HepG2 (cell line): ENCODE data around the gene SV2A. TPM values are rescaled to one million over a fixed set of nuclear protein-coding genes. Genes with fewer than 3 reads are reported as not detected.

ENCODE experiments used
- ARNTL ChIP-seq: sonication (generic); formaldehyde crosslinking; IDR thresholded peaks from 2 replicates; pipeline ENCODE4 v1.4.0; 2020; ENCODE audit warnings: mild to moderate bottlenecking, missing genetic modification reagents
- ATF7-NPFF ChIP-seq: sonication (generic); formaldehyde crosslinking; IDR thresholded peaks from 2 replicates; pipeline ENCODE4 v1.8.1; 2023; ENCODE audit warnings: mild to moderate bottlenecking, low read depth, missing genetic modification reagents, moderate library complexity
- CEBPB ChIP-seq: IDR thresholded peaks from 2 replicates; pipeline ENCODE4 v1.6.1; 2011; ENCODE audit warnings: low read depth, low read length, improper control_type of control experiment, borderline replicate concordance
- CERS6 ChIP-seq: sonication (generic); formaldehyde crosslinking; IDR thresholded peaks from 2 replicates; pipeline ENCODE4 v1.5.0; 2020; ENCODE audit warnings: missing genetic modification reagents
- ELF1 ChIP-seq: sonication (generic); formaldehyde crosslinking; IDR thresholded peaks from 2 replicates; pipeline ENCODE4 v1.4.0; 2020; ENCODE audit warnings: missing genetic modification reagents
- FOXM1 ChIP-seq: sonication (generic); formaldehyde crosslinking; IDR thresholded peaks from 2 replicates; pipeline ENCODE4 v1.5.0; 2020; ENCODE audit warnings: missing genetic modification reagents
- GATAD1 ChIP-seq: IDR thresholded peaks from 2 replicates; pipeline ENCODE4 v1.6.1; 2016; ENCODE audit warnings: missing genetic modification reagents, missing compliant biosample characterization
- KLF11 ChIP-seq: IDR thresholded peaks from 2 replicates; pipeline ENCODE4 v1.6.1; 2016; ENCODE audit warnings: missing compliant biosample characterization
- KLF6 ChIP-seq: IDR thresholded peaks from 2 replicates; pipeline ENCODE4 v1.8.0; 2016; ENCODE audit warnings: missing biosample characterization, missing genetic modification reagents
- MATR3 ChIP-seq: sonication (generic); formaldehyde crosslinking; IDR thresholded peaks from 2 replicates; pipeline ENCODE4 v1.4.0; 2020; ENCODE audit warnings: missing genetic modification reagents
- POLR2AphosphoS5 ChIP-seq: IDR thresholded peaks from 2 replicates; pipeline ENCODE4 v1.6.1; 2012; ENCODE audit warnings: low read depth, low read length
- PRMT3 ChIP-seq: sonication (generic); formaldehyde crosslinking; IDR thresholded peaks from 2 replicates; pipeline ENCODE4 v1.8.1; 2022; ENCODE audit warnings: low read depth, mild to moderate bottlenecking, moderate library complexity, missing genetic modification reagents, borderline replicate concordance
- RBFOX2 ChIP-seq: fragments of 200-400 bp; formaldehyde crosslinking; IDR thresholded peaks from 2 replicates; pipeline ENCODE4 v1.6.1; 2017; ENCODE audit warnings: low read depth, mild to moderate bottlenecking, low read length
- TRIM22 ChIP-seq: fragments of 450-650 bp; IDR thresholded peaks from 2 replicates; pipeline ENCODE4 v1.6.1; 2017
- ZBTB14 ChIP-seq: sonication (generic); formaldehyde crosslinking; IDR thresholded peaks from 2 replicates; pipeline ENCODE4 v1.4.0; 2020; ENCODE audit warnings: missing genetic modification reagents
- ZFAT ChIP-seq: sonication (generic); formaldehyde crosslinking; conservative IDR thresholded peaks from 2 replicates; pipeline ENCODE4 v1.8.1; 2023; ENCODE audit warnings: missing genetic modification reagents, inconsistent platforms
- ZKSCAN1 ChIP-seq: fragments of 150-350 bp; IDR thresholded peaks from 2 replicates; pipeline ENCODE4 v1.6.1; 2014; ENCODE audit warnings: low read length
- ZNF329 ChIP-seq: sonication (generic); formaldehyde crosslinking; IDR thresholded peaks from 2 replicates; pipeline ENCODE4 v1.9.0; 2021; ENCODE audit warnings: low read depth, mild to moderate bottlenecking, missing genetic modification reagents
- ZNF512B ChIP-seq: sonication (generic); formaldehyde crosslinking; IDR thresholded peaks from 2 replicates; pipeline ENCODE4 v1.5.1; 2020; ENCODE audit warnings: missing genetic modification reagents, mild to moderate bottlenecking, borderline replicate concordance
- ZNF678 ChIP-seq: sonication (generic); formaldehyde crosslinking; IDR thresholded peaks from 2 replicates; pipeline ENCODE4 v1.4.0; 2020; ENCODE audit warnings: mild to moderate bottlenecking, missing genetic modification reagents
- ZSCAN22 ChIP-seq: sonication (generic); formaldehyde crosslinking; IDR thresholded peaks from 2 replicates; pipeline ENCODE4 v1.4.0; 2020; ENCODE audit warnings: mild to moderate bottlenecking, missing genetic modification reagents
- ZSCAN30 ChIP-seq: sonication (generic); formaldehyde crosslinking; IDR thresholded peaks from 2 replicates; pipeline ENCODE4 v1.5.0; 2020; ENCODE audit warnings: mild to moderate bottlenecking, missing genetic modification reagents
- polyA plus RNA-seq, 8 experiments: library from polyadenylated mRNA; depleted of rRNA in 3 of 8; stranded (reverse) in 7 of 8; unstranded in 1 of 8; fragments of >200 nt; fragmentation: Illumina TruSeq in 4 of 8; extraction: Trizol in 4 of 8; gene quantifications; 2 replicates each; pipeline versions ENCODE4 v1.2.1 to v1.2.3, GENCODE V29; 2011 to 2016; ENCODE audit warnings: low read depth in 4 of 8, missing spikeins in 1 of 8, mixed read lengths in 1 of 8; ENCODE audit not compliant: insufficient read depth in 1 of 8
- total RNA-seq, 5 experiments: library from RNA; depleted of rRNA; stranded (reverse); fragments of >200 nt; fragmentation: Illumina TruSeq; extraction: Trizol; gene quantifications; 2 replicates each; pipeline ENCODE4 v1.2.3, GENCODE V29; 2016; ENCODE audit warnings: low read depth in 1 of 5

The SV2A gene
- total and polyA plus RNA-seq, 2 of the 13 experiments (the other 11 are each of a cell fraction or from before 2014, with no cell fraction given) = 0.84 to 1.9 TPM

GRCh38 chr1:149886396-149887195, 31.0 kb downstream of the SV2A start (continued):
- TF ChIP-seq PRMT3 (CRISPR knock-in tag) (peak; percentile 79), ZNF512B (CRISPR knock-in tag) (peak; percentile 66; the same call in 1 of the 2 replicates), GATAD1 (CRISPR knock-in tag) (no peak; the same call in 1 of the 2 replicates), ARNTL (CRISPR knock-in tag) (peak; percentile 18; the same call in 1 of the 2 replicates), FOXM1 (CRISPR knock-in tag) (0 out of 2 replicates have a peak, but pooled peaks have one; percentile 44), CEBPB (no peak), ZNF329 (no peak), CERS6 (CRISPR knock-in tag) (no peak), ZSCAN22 (CRISPR knock-in tag) (no peak), ATF7-NPFF (CRISPR knock-in tag) (peak; percentile 53; the same call in 1 of the 2 replicates), KLF11 (CRISPR knock-in tag) (no peak), RBFOX2 (no peak), KLF6 (CRISPR knock-in tag) (no peak; the same call in 1 of the 2 replicates), ZSCAN30 (CRISPR knock-in tag) (0 out of 2 replicates have a peak, but pooled peaks have one; percentile 20), ELF1 (CRISPR knock-in tag) (0 out of 2 replicates have a peak, but pooled peaks have one; percentile 7), POLR2AphosphoS5 (peak; percentile 92), TRIM22 (no peak), ZBTB14 (CRISPR knock-in tag) (no peak), MATR3 (no peak), ZNF678 (CRISPR knock-in tag) (no peak; the same call in 1 of the 2 replicates), ZFAT (CRISPR knock-in tag) (no peak), ZKSCAN1 (peak; percentile 74; the same call in 1 of the 2 replicates)
